H54 (cell line): ENCODE results near the gene RSPO4.

ENCODE experiments used
- DNase-seq: peaks from one replicate; pipeline ENCODE4 v3.0.0; 2011; ENCODE audit warnings: low spot score, mixed read lengths; ENCODE audit not compliant: insufficient read length
- FAIRE-seq: peaks from 3 replicates; lab custom pipeline; 2011; peaks lifted over from hg19 to GRCh38; lab: Jason Lieb, UNC
- POLR2A ChIP-seq: IDR thresholded peaks from 2 replicates; pipeline ENCODE4 v1.6.1; 2011; ENCODE audit warnings: low read depth, mild to moderate bottlenecking, low read length

Gene RSPO4

GRCh38 chr20:955111-955510 lies 47.0 kb downstream of the RSPO4 start:
- no peak for TF ChIP-seq POLR2A
- no peak for FAIRE-seq
- DNase-seq: no peak

- TF ChIP-seq POLR2A: no peak
- no peak for FAIRE-seq
- DNase-seq: no peak
Measured at GRCh38 chr20:953742-954141, 48.4 kb downstream of the RSPO4 start.

GRCh38 chr20:952196-952795 lies 49.8 kb downstream of the RSPO4 start:
- no peak for FAIRE-seq
- TF ChIP-seq POLR2A: no peak
- DNase-seq: peak; percentile 38

- no peak for FAIRE-seq
- no peak for TF ChIP-seq POLR2A
- DNase-seq: no peak
Measured at GRCh38 chr20:951384-952169, 50.5 kb downstream of the RSPO4 start.

GRCh38 chr20:949717-950116 lies 52.4 kb downstream of the RSPO4 start:
- FAIRE-seq: no peak
- no peak for DNase-seq

GRCh38 chr20:946826-947225 lies 55.3 kb downstream of the RSPO4 start:
- no peak for TF ChIP-seq POLR2A
- DNase-seq (no peak), FAIRE-seq (no peak)

More at GRCh38 chr20:949717-950116, 52.4 kb downstream of the RSPO4 start:
- no peak for TF ChIP-seq POLR2A

- TF ChIP-seq POLR2A: no peak
- FAIRE-seq (no peak), DNase-seq (no peak)
Measured at GRCh38 chr20:945841-946240, 56.3 kb downstream of the RSPO4 start.

GRCh38 chr20:944774-945410 lies 57.2 kb downstream of the RSPO4 start:
- no peak for DNase-seq
- no peak for TF ChIP-seq POLR2A
- FAIRE-seq: no peak

- FAIRE-seq (no peak), DNase-seq (no peak)
- no peak for TF ChIP-seq POLR2A
Measured at GRCh38 chr20:944148-944547, 58.0 kb downstream of the RSPO4 start.

- no peak for TF ChIP-seq POLR2A
- no peak for DNase-seq
- no peak for FAIRE-seq
Measured at GRCh38 chr20:942611-943010, 59.5 kb downstream of the RSPO4 start.

- TF ChIP-seq POLR2A: no peak
- no peak for DNase-seq
- FAIRE-seq: no peak
Measured at GRCh38 chr20:940926-941325, 61.2 kb downstream of the RSPO4 start.

GRCh38 chr20:939606-940005 lies 62.5 kb downstream of the RSPO4 start:
- FAIRE-seq (no peak), DNase-seq (no peak)
- no peak for TF ChIP-seq POLR2A

- no peak for DNase-seq
- FAIRE-seq: no peak
- TF ChIP-seq POLR2A: no peak
Measured at GRCh38 chr20:934186-934840, 67.8 kb downstream of the RSPO4 start.

- FAIRE-seq: no peak
- no peak for TF ChIP-seq POLR2A
- no peak for DNase-seq
Measured at GRCh38 chr20:933029-933428, 69.1 kb downstream of the RSPO4 start.
